Loucy (cell line): Measurements from ENCODE around the gene BANK1.

Experiments
- H2AFZ ChIP-seq: fragments of 200-600 bp; sonication (generic); 2 replicates; pipeline ENCODE4 v1.6.0; 2016; ENCODE audit warnings: antibody characterized with exemption, mild to moderate bottlenecking, low read length, moderate library complexity
- H3F3A ChIP-seq: fragments of 200-600 bp; 2 replicates; pipeline ENCODE4 v1.6.0; 2016; ENCODE audit warnings: antibody characterized with exemption, low read depth, mild to moderate bottlenecking
- H3K27me3 ChIP-seq: fragments of 200-600 bp; sonication (generic); 2 replicates; pipeline ENCODE4 v1.6.1; 2014; ENCODE audit warnings: low read length, mild to moderate bottlenecking; ENCODE audit not compliant: insufficient read depth, poor library complexity, severe bottlenecking
- H3K36me3 ChIP-seq: fragments of 200-600 bp; sonication (generic); 2 replicates; pipeline ENCODE4 v1.6.1; 2016; ENCODE audit warnings: low read length; ENCODE audit not compliant: insufficient read depth
- H3K4me1 ChIP-seq: fragments of 200-600 bp; sonication (generic); 2 replicates; pipeline ENCODE4 v1.5.1; 2014; ENCODE audit warnings: low read length, mild to moderate bottlenecking; ENCODE audit not compliant: insufficient read depth, poor library complexity, severe bottlenecking
- H3K4me2 ChIP-seq: fragments of 200-600 bp; sonication (generic); 2 replicates; pipeline ENCODE4 v1.6.0; 2014; ENCODE audit warnings: antibody characterized with exemption, low read length, low read depth, mild to moderate bottlenecking; ENCODE audit not compliant: poor library complexity, severe bottlenecking
- H3K4me3 ChIP-seq: fragments of 200-600 bp; sonication (generic); 2 replicates; pipeline ENCODE4 v1.5.1; 2014; ENCODE audit warnings: low read length, mild to moderate bottlenecking, mixed read lengths; ENCODE audit not compliant: poor library complexity, severe bottlenecking
- H3K79me2 ChIP-seq: fragments of 200-600 bp; sonication (generic); 2 replicates; pipeline ENCODE4 v1.6.1; 2014; ENCODE audit warnings: low read length; ENCODE audit not compliant: insufficient read depth
- H3K9ac ChIP-seq: fragments of 200-600 bp; sonication (generic); 2 replicates; pipeline ENCODE4 v1.6.0; 2014; ENCODE audit warnings: mild to moderate bottlenecking, low read depth, low read length, moderate library complexity; ENCODE audit not compliant: poor library complexity, severe bottlenecking
- H3K9me2 ChIP-seq: fragments of 200-600 bp; sonication (generic); replicated peaks from 2 replicates; pipeline ENCODE4 v1.6.1; 2016; ENCODE audit warnings: low read depth, low read length, mixed read lengths
- H3K9me3 ChIP-seq: fragments of 200-600 bp; sonication (generic); 2 replicates; pipeline ENCODE4 v1.6.1; 2014; ENCODE audit warnings: mild to moderate bottlenecking, antibody characterized with exemption, low read length, low read depth; ENCODE audit not compliant: insufficient read depth
- H4K20me1 ChIP-seq: fragments of 200-600 bp; sonication (generic); 2 replicates; pipeline ENCODE4 v1.6.0; 2014; ENCODE audit warnings: antibody characterized with exemption, low read length, mild to moderate bottlenecking; ENCODE audit not compliant: insufficient read depth, poor library complexity, severe bottlenecking
- EZH2phosphoT487 ChIP-seq: fragments of 200-600 bp; IDR thresholded peaks from 2 replicates; pipeline ENCODE4 v1.6.1; 2018; ENCODE audit warnings: antibody characterized with exemption, mild to moderate bottlenecking, moderate library complexity, borderline replicate concordance
- TF ChIP-seq, protein P1 (sequence below): fragments of 200-600 bp; sonication (generic); conservative IDR thresholded peaks from 2 replicates; pipeline ENCODE4 v1.5.1; 2014; ENCODE audit warnings: mild to moderate bottlenecking, antibody characterized with exemption, low read length

The BANK1 gene

DNA sequence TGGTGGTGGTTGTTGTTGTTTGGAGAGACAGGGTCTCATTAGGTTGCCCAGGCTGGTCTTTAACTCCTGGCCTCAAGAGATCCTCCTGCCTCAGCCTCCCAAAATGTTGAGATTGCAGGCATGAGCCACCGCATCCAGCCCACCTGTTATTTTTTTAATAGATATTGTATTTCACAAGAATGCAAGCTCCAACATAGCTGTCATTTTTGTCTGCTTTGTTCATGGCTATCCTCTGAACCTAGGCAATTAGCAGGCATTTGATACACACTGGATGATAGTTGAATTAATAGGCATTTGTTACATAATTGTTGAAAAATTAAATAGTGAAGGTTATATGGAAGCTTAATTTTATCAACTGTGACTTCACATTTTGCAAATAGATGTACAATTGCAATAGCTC, 64.7 kb downstream of the BANK1 start:
- no peak overlapping the region for H3K4me2 ChIP-seq
- H3F3A ChIP-seq: no peaks in the 10 kb centered on the region
- no peak overlapping the region for H3K9ac ChIP-seq
- no peak overlapping the region for H3K4me3 ChIP-seq
- no peaks in the 10 kb centered on the region for H3K4me1 ChIP-seq
- H3K9me2 ChIP-seq: no peaks in the 10 kb centered on the region
- H3K36me3 ChIP-seq: no peaks in the 10 kb centered on the region
- TF ChIP-seq EZH2phosphoT487: no peak
- TF ChIP-seq, protein P1, sequence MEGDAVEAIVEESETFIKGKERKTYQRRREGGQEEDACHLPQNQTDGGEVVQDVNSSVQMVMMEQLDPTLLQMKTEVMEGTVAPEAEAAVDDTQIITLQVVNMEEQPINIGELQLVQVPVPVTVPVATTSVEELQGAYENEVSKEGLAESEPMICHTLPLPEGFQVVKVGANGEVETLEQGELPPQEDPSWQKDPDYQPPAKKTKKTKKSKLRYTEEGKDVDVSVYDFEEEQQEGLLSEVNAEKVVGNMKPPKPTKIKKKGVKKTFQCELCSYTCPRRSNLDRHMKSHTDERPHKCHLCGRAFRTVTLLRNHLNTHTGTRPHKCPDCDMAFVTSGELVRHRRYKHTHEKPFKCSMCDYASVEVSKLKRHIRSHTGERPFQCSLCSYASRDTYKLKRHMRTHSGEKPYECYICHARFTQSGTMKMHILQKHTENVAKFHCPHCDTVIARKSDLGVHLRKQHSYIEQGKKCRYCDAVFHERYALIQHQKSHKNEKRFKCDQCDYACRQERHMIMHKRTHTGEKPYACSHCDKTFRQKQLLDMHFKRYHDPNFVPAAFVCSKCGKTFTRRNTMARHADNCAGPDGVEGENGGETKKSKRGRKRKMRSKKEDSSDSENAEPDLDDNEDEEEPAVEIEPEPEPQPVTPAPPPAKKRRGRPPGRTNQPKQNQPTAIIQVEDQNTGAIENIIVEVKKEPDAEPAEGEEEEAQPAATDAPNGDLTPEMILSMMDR: no peak
- no peak overlapping the region for H2AFZ ChIP-seq
- H3K9me3 ChIP-seq: no peaks in the 10 kb centered on the region
- no peaks in the 10 kb centered on the region for H3K27me3 ChIP-seq
- H3K79me2 ChIP-seq: no peaks in the 10 kb centered on the region
- H4K20me1 ChIP-seq: no peaks in the 10 kb centered on the region

GRCh38 chr4:101856149-101856548, 65.6 kb downstream of the BANK1 start:
- Histone ChIP-seq H3K9me3 (no peaks in the 10 kb centered on the region), H3F3A (no peaks in the 10 kb centered on the region), H3K9ac (no peak overlapping the region), H3K79me2 (no peaks in the 10 kb centered on the region), H4K20me1 (no peaks in the 10 kb centered on the region), H3K4me2 (no peak overlapping the region), H3K9me2 (no peaks in the 10 kb centered on the region), H3K27me3 (no peaks in the 10 kb centered on the region), H3K36me3 (no peaks in the 10 kb centered on the region), H3K4me1 (no peaks in the 10 kb centered on the region), H2AFZ (no peak overlapping the region), H3K4me3 (no peak overlapping the region)
- TF ChIP-seq, protein P1: no peak
- no peak for TF ChIP-seq EZH2phosphoT487

DNA sequence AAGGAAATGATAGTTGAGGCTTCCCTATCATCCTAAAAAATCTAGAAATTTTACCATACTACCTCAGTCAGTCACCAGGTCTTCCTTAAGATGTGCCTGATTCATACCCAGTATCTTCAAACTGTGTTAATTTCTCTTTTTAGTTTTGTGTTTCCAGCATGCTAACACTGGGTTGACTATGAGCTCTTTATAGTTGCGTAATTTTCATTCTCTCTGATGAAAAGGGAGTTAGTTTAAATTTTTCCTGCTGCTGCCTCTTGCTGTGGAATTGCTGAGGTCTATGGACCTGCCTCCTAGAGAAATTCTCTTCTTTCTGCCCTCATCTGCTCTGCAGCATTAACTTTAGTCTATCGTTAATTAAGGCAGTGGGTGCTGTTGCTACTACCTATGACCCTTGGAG, 66.6 kb downstream of the BANK1 start:
- H3K79me2 ChIP-seq: no peaks in the 10 kb centered on the region
- no peak overlapping the region for H3K4me3 ChIP-seq
- H3K9ac ChIP-seq: no peak overlapping the region
- H3K9me3 ChIP-seq: no peaks in the 10 kb centered on the region
- TF ChIP-seq, protein P1: no peak
- TF ChIP-seq EZH2phosphoT487: no peak
- no peaks in the 10 kb centered on the region for H3F3A ChIP-seq
- H3K9me2 ChIP-seq: no peaks in the 10 kb centered on the region
- H3K4me1 ChIP-seq: peaks cover 3% of the 10 kb centered on the region
- no peak overlapping the region for H2AFZ ChIP-seq
- H4K20me1 ChIP-seq: no peaks in the 10 kb centered on the region
- H3K27me3 ChIP-seq: no peaks in the 10 kb centered on the region
- no peaks in the 10 kb centered on the region for H3K36me3 ChIP-seq
- no peak overlapping the region for H3K4me2 ChIP-seq
